ENCODE measurements around the gene PALM. TPM values are rescaled to one million over a fixed set of nuclear protein-coding genes. Genes with fewer than 3 reads are reported as not detected.

Gene PALM
- total RNA-seq, 2 experiments from 2014 or later, result 1.2 TPM; not detected in 1

- TF ChIP-seq EZH2phosphoT487 (IDR thresholded peaks at IDR 0.05; ENCODE audit: borderline replicate concordance, low read depth, low read length), result no peak
- no peak for TF ChIP-seq CTCF (conservative IDR thresholded peaks at IDR 0.05; ENCODE audit: low read length)
- Histone ChIP-seq H3K4me3 (ENCODE audit: low read depth, low read length, poor library complexity, severe bottlenecking) (no peak overlapping the region), H3K9me2 (ENCODE audit: insufficient read depth, low read length) (no peaks in the 10 kb centered on the region), H3K4me2 (ENCODE audit: low read length) (no peak overlapping the region), H4K20me1 (ENCODE audit: insufficient read depth, low read length) (no peaks in the 10 kb centered on the region), H3K36me3 (ENCODE audit: insufficient read depth, low read length) (no peaks in the 10 kb centered on the region), H3K27ac (ENCODE audit: low read depth, low read length, poor library complexity, severe bottlenecking) (no peak overlapping the region), H3K9me3 (ENCODE audit: low read length) (no peaks in the 10 kb centered on the region), H2AFZ (ENCODE audit: low read length) (no peak overlapping the region), H3K4me1 (ENCODE audit: insufficient read depth, low read length, poor library complexity, severe bottlenecking) (peaks cover 27% of the 10 kb centered on the region), H3K79me2 (ENCODE audit: insufficient read depth, low read depth, low read length) (no peaks in the 10 kb centered on the region)
- intact Hi-C loops (cut with micrococcal nuclease; ENCODE audit: unreplicated experiment), result no loop called here
- no TSS peak for BruUV-seq (replicated peaks)
- ChIA-PET POLR2A (interaction anchor here (0.6 kb wide), 1 partner anchor 22 kb away, joined by 3 read pairs; no protein-coding TSS in a partner anchor), CTCF (ENCODE audit: unreplicated experiment) (no interaction called here)
- no peak for DNase-seq (ENCODE audit: low spot score)
Observed at GRCh38 chr19:723714-724113, 15.0 kb downstream of the PALM start.

GRCh38 chr19:725461-726089 is 16.8 kb downstream of the PALM start:
- POLR2A ChIA-PET, result no interaction called here
- CTCF ChIA-PET (ENCODE audit: unreplicated experiment), result no interaction called here
- BruUV-seq (replicated peaks), result no TSS peak
- Histone ChIP-seq H4K20me1 (ENCODE audit: insufficient read depth, low read length) (no peaks in the 10 kb centered on the region), H3K4me3 (ENCODE audit: low read depth, low read length, poor library complexity, severe bottlenecking) (no peak overlapping the region), H3K4me2 (ENCODE audit: low read length) (no peak overlapping the region), H3K9me2 (ENCODE audit: insufficient read depth, low read length) (no peaks in the 10 kb centered on the region), H3K79me2 (ENCODE audit: insufficient read depth, low read depth, low read length) (no peaks in the 10 kb centered on the region), H3K4me1 (ENCODE audit: insufficient read depth, low read length, poor library complexity, severe bottlenecking) (peaks cover 40% of the 10 kb centered on the region), H3K9me3 (ENCODE audit: low read length) (no peaks in the 10 kb centered on the region), H2AFZ (ENCODE audit: low read length) (no peak overlapping the region), H3K36me3 (ENCODE audit: insufficient read depth, low read length) (no peaks in the 10 kb centered on the region), H3K27ac (ENCODE audit: low read depth, low read length, poor library complexity, severe bottlenecking) (no peak overlapping the region)
- no peak for DNase-seq (ENCODE audit: low spot score)
- intact Hi-C loops (cut with micrococcal nuclease; ENCODE audit: unreplicated experiment), result no loop called here
- TF ChIP-seq EZH2phosphoT487 (IDR thresholded peaks at IDR 0.05; ENCODE audit: borderline replicate concordance, low read depth, low read length) (no peak), CTCF (conservative IDR thresholded peaks at IDR 0.05; ENCODE audit: low read length) (no peak)
